Neuron (in vitro differentiated cells): ENCODE data around the gene SLC49A3.
"Not testable (repeated sequence)": the region's sequence is repeated elsewhere in the genome, so short reads cannot be mapped to it uniquely, and the experiment has no call there.

ENCODE experiments used
- H2AFZ ChIP-seq: one replicate; pipeline ENCODE4 v1.6.1; 2013; ENCODE audit warnings: low read depth, mild to moderate bottlenecking, inconsistent platforms, low read length, moderate library complexity
- H3K27me3 ChIP-seq: one replicate; pipeline ENCODE4 v1.6.1; 2013; ENCODE audit warnings: low read length; ENCODE audit not compliant: insufficient read depth
- H3K36me3 ChIP-seq: one replicate; pipeline ENCODE4 v1.6.1; 2013; ENCODE audit warnings: low read length; ENCODE audit not compliant: insufficient read depth
- H3K4me1 ChIP-seq: one replicate; pipeline ENCODE4 v1.6.1; 2013; ENCODE audit warnings: low read length; ENCODE audit not compliant: insufficient read depth
- H3K4me3 ChIP-seq: 2 replicates; pipeline ENCODE4 v1.5.1; 2013; ENCODE audit warnings: mild to moderate bottlenecking, low read length, moderate library complexity
- H3K9me3 ChIP-seq: one replicate; pipeline ENCODE4 v1.6.1; 2013; ENCODE audit warnings: low read length

The SLC49A3 gene

GRCh38 chr4:704198-704891, 15.4 kb upstream of the SLC49A3 start:
- Histone ChIP-seq H3K4me3 (no peak overlapping the region), H3K36me3 (peaks cover 9% of the 10 kb centered on the region), H3K9me3 (peaks cover 2% of the 10 kb centered on the region), H3K27me3 (no peaks in the 10 kb centered on the region), H3K4me1 (peaks cover 7% of the 10 kb centered on the region), H2AFZ (no peak overlapping the region)

DNA sequence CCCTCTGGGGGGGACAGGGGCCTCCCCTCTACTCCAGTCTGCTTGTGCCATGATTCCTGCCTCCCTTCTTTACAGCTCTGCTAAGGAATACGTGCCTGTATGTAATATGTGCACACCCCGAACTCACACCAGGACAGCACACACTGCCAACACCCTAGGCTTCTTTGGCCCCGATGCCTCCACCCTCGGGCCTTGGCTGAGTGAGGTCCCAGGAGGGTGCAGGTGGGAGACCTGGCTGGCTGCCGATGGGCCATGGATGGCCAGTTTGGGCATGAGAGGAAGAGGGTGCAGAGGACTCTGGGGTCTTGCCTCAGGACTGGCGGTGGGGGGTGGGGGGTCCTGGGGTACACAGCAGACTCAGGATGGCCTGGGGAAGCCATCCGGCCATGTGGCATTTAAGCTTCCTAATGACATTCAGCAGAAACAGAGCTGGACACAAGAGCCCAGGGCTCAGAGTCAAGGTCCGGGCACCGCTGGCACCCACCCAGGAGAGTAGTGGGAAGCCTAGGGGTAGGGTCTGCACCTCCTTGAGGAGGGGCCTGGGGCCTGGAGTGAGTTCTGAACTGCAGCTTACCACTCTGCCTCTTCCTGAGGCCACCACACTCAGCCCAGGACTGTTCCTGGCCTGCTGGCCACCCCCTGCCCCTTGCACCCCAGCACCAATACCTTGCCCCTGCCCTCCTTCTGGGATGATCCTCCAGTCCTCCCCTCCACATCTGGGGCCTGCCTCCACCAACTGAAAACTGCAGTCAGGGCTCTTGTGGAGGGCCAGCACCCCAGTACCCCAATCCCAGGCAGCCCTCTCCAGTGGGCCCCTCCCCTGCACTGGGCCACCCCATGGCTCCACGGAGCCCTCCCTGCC, 14.6 kb upstream of the SLC49A3 start:
- Histone ChIP-seq H3K27me3 (no peaks in the 10 kb centered on the region), H2AFZ (no peak overlapping the region), H3K9me3 (no peaks in the 10 kb centered on the region), H3K36me3 (peaks cover 3% of the 10 kb centered on the region), H3K4me1 (peaks cover 7% of the 10 kb centered on the region), H3K4me3 (no peak overlapping the region)

- Histone ChIP-seq H2AFZ (no peak overlapping the region), H3K9me3 (no peaks in the 10 kb centered on the region), H3K4me1 (peaks cover 7% of the 10 kb centered on the region), H3K36me3 (no peaks in the 10 kb centered on the region), H3K27me3 (no peaks in the 10 kb centered on the region), H3K4me3 (no peak overlapping the region)
Observed at GRCh38 chr4:702618-703048, 13.7 kb upstream of the SLC49A3 start.

DNA sequence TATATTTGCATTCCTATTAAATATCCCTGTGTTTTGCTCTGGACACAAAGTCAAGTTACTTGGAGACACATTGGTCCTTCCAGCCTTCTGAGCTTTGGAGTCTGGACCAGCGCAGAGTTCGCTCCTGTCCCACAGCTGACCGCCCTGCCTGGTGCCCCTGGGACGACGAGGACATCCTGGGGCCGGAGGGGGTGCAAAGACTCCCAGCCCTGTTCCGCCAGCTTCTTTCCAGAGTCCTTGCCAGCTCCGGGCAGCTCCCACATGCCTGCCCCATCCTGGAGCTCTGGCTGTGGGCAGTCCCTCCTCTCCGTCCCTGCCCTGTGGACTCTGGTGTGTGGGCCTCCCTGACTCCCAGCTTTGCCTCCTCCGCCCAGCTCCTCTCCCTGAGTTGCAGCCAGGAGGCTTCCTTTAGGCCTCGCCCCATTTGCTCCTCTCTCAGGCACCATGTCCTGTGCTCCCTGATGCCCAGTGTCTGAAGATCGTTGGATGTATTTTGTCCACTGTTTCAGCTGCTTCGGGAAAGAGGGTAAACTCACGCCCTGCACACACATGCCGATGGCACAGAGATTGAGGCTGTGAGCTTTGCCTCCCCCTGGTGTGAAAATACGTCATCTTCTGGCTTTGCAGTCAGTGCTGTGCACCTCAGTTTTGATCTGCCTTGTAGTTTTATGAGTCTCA, 11.8 kb upstream of the SLC49A3 start:
- no peak overlapping the region for H3K4me3 ChIP-seq
- H2AFZ ChIP-seq: no peak overlapping the region
- no peaks in the 10 kb centered on the region for H3K4me1 ChIP-seq
- H3K9me3 ChIP-seq: no peaks in the 10 kb centered on the region
- H3K27me3 ChIP-seq: no peaks in the 10 kb centered on the region
- no peaks in the 10 kb centered on the region for H3K36me3 ChIP-seq

GRCh38 chr4:699816-700580, 11.0 kb upstream of the SLC49A3 start:
- no peak overlapping the region for H3K4me3 ChIP-seq
- no peaks in the 10 kb centered on the region for H3K9me3 ChIP-seq
- no peak overlapping the region for H2AFZ ChIP-seq
- no peaks in the 10 kb centered on the region for H3K27me3 ChIP-seq
- H3K4me1 ChIP-seq: no peaks in the 10 kb centered on the region
- H3K36me3 ChIP-seq: no peaks in the 10 kb centered on the region

DNA sequence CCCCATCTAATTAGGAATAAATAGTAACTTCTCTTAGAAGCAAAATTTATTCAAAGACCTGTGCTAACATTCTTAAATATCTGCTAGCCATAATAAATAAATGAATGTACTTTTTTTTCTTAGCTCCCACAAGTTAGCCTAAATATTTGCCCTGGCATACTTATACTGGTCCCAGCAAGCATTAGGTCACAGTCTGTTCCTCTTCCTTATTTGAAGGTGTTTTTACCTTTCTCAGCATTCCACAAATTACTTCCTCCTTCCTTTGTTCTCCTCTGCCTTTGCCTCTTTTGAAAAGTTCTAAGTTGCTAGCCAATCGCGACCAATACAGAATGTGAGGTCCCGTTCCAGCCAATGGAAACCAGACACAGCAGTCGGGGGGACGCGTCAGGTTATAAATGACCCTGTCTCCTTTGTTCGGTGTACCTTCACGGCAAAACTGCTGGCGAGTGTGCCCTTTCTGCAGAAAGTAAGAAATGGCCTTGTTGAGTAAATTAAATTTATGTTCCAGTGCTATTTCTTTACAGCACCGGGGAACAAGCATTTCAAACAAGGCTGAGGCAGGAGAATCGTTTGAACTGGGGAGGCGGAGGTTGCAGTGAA, 5.5 kb upstream of the SLC49A3 start:
- H3K36me3 ChIP-seq, H2AFZ ChIP-seq, H3K27me3 ChIP-seq, H3K4me1 ChIP-seq, H3K9me3 ChIP-seq, H3K4me3 ChIP-seq: not testable (repeated sequence)

- H3K36me3 ChIP-seq: no peaks in the 10 kb centered on the region
- H2AFZ ChIP-seq: no peak overlapping the region
- no peaks in the 10 kb centered on the region for H3K4me1 ChIP-seq
- H3K27me3 ChIP-seq: no peaks in the 10 kb centered on the region
- H3K9me3 ChIP-seq: no peaks in the 10 kb centered on the region
- H3K4me3 ChIP-seq: no peak overlapping the region
Observed at GRCh38 chr4:692771-693554, 4.0 kb upstream of the SLC49A3 start.

DNA sequence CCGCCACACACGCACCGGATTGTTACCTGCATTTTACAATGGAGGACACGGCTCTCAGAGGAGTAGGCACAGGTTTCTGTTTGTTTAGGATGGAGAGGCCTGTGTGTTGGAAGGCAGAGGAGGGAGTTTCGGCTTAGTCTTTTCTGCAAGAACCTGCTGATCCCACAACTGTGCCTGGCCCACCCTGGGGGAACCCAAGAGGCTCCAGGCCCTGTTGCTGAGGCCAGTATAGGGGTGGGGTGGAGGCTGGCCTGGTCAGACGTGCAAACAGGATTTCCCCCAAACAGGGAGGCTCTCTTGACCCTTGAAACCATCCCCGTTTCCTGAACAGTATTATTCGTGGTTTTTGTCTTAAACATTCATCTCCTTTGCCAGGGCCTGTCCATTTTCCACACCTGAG, 772 bp upstream of the SLC49A3 start:
- no peaks in the 10 kb centered on the region for H3K36me3 ChIP-seq
- H3K9me3 ChIP-seq: no peaks in the 10 kb centered on the region
- no peak overlapping the region for H2AFZ ChIP-seq
- no peak overlapping the region for H3K4me3 ChIP-seq
- H3K27me3 ChIP-seq: no peaks in the 10 kb centered on the region
- no peaks in the 10 kb centered on the region for H3K4me1 ChIP-seq

DNA sequence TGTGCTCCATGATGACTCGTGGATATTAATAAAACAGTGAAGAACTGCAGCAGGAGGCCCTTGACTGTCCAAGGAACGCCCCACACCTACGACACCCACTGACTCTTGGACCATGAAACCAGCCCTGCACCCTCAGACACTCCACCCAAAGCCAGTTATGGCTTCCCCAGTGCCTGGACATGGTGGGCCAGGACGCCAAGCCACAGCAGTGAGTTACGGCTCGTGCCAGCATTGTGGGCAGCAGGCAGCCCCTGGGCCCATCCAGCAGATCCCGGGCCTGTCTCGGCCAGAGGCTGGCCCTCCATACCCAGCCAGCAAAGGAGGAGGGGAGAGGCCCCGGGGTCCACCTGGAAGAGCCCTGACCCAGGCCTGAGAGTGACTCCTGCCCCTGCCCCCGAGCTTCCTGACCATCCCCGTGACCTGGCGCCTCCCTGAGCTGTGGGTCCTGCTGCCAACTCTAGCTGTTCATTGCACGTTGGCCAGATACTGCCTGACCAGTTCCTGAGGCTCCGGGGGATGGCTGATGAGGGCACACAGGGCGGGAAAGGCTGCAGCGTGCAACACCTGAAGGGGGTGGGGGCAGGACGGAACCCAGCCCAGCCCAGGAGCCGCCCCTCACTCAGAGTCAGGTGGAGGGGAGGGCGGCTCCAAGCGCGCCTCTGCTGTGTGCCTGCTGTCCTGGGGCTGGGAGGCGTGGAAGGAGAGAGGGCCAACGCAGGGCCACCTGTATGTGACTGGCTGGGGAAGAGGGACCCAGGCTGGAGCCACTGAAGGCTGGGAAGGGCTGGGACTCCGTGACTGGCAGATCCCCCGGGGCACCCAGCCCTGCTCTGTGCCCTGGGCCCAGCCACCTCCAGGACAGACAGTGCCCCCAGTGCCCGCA, 739 bp downstream of the SLC49A3 start:
- Histone ChIP-seq H3K36me3 (no peaks in the 10 kb centered on the region), H3K9me3 (no peaks in the 10 kb centered on the region), H2AFZ (no peak overlapping the region), H3K27me3 (no peaks in the 10 kb centered on the region), H3K4me3 (no peak overlapping the region), H3K4me1 (peaks cover 4% of the 10 kb centered on the region)

DNA sequence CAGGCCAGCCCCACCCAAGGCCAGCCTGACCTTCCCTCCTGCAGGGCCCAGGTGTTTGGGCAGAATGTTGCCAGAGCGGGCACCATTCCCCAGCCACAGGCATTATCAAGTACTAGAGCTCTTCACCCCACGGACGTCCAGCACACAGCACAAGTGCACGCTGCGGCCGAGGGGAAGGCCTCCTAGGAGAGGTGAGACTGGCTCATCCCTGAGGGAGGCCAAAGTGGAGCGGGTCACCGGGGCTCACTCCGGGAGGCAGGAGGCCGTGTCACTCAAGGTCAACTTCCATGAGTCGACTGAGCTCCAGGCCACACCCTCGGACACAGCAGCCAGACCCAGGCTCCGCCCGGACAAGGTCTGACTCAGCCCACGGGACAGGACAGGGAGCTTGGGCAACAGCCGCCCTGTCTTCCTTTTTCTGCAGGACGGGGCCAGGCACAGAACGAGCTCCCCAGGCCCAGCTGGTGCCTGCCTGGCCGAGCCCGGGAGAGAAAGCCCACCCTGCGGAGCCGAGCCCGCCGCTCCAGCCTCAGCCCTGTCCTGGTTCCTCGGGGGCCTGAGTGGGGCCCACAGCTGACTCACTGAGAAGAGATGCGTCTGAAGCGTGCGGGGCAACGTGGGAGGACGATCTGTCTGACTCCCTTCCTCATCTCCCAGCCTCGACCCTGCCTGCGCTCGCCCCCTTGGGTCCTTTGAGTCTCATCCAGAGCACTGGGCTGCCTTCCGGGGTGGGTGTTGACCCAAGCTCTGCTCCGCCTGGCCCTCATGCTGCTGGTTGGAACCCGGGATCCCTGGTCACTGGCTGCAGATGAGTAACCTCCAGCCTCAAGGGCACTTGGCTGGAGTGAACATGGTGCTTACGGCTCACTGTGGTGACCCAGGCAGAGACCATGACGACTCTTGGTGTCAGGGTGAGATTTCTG, 1.6 kb downstream of the SLC49A3 start:
- no peaks in the 10 kb centered on the region for H3K36me3 ChIP-seq
- peaks cover 4% of the 10 kb centered on the region for H3K4me1 ChIP-seq
- H3K9me3 ChIP-seq: no peaks in the 10 kb centered on the region
- H3K4me3 ChIP-seq: no peak overlapping the region
- H2AFZ ChIP-seq: no peak overlapping the region
- H3K27me3 ChIP-seq: no peaks in the 10 kb centered on the region
